ENCODE results near the gene TMEM150B. TPM values are rescaled to one million over a fixed set of nuclear protein-coding genes. Genes with fewer than 3 reads are reported as not detected.

TMEM150B gene, protein sequence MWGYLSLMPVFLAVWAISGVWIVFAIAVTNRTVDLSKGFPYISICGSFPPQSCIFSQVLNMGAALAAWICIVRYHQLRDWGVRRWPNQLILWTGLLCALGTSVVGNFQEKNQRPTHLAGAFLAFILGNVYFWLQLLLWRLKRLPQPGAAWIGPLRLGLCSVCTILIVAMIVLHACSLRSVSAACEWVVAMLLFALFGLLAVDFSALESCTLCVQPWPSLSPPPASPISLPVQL
- 1 to 10 TPM in 1 of 4 donors, not detected in 3; 1.3 TPM for total RNA-seq

DNA sequence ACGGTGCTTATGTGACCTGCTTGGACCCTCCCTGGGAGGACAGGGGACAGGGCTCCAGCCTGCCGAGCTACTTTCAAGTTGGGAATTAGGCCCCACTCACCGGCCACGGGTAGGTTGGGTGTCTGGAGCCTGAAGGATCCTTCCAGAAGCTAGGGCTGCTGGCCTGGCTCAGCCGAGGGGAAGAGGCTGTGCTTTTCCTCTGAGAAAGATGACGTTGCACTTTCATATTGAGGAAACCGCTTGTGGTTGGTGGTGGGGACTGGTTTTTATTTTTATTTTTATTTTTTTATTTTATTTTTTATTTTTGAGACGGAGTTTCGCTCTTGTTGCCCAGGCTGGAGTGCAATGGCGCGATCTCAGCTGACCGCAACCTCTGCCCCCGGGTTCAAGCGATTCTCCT, at the start of gene TMEM150B:
Gene TMEM150B, minus strand, starts transcription at position 170 of the 400 bp plus-strand sequence. CDS start 4,305 bp downstream, outside the sequence.
- WGBS, 2 donors: 73 to 77% methylated on average over 14 of the region's 14 CpGs
- no peak for TF ChIP-seq POLR2A (IDR thresholded peaks at IDR 0.05)
- TF ChIP-seq, protein P1, sequence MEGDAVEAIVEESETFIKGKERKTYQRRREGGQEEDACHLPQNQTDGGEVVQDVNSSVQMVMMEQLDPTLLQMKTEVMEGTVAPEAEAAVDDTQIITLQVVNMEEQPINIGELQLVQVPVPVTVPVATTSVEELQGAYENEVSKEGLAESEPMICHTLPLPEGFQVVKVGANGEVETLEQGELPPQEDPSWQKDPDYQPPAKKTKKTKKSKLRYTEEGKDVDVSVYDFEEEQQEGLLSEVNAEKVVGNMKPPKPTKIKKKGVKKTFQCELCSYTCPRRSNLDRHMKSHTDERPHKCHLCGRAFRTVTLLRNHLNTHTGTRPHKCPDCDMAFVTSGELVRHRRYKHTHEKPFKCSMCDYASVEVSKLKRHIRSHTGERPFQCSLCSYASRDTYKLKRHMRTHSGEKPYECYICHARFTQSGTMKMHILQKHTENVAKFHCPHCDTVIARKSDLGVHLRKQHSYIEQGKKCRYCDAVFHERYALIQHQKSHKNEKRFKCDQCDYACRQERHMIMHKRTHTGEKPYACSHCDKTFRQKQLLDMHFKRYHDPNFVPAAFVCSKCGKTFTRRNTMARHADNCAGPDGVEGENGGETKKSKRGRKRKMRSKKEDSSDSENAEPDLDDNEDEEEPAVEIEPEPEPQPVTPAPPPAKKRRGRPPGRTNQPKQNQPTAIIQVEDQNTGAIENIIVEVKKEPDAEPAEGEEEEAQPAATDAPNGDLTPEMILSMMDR (IDR thresholded peaks at IDR 0.05): no peak

DNA sequence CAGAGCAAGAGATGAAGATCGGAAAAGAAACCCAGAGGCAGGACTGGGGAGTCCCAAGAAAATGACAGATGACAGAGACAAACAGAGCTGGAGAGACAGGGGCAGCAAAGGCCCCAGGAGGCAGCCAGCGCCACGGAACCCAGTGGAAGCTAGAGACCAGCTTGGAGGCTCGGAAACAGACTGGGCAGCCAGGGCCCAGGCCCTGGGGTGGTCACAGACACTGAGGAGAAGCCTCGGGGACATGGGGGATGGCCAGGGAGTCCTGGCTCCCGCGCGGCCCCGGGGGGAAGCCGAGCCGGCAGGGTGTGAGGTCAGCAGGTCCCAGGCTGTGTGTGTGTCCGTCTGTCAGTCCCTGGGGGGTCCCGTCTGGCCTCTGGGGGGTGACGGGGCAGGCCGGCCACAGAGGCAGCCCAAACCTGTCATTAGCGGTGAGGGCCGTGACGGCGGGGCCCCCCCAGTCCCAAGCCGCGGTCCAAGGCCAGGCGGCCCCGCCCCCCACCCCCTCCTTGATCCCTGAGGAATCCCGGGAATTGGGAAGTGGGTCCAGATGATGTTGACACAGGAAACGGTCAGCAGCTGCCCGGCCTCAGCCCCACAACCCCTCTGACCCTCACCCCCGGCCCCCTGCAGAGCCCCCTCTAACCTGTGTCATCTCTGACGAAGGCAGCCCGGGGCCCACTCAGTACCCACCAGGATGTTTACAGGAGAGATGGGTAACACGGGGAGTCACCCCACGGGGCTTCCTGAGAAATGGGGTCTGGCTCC, 49.0 kb upstream of the TMEM150B start:
- peaks cover 0 to 14% of the 10 kb centered on the region in 2 donors for H3K4me1 ChIP-seq
- H3K4me3 ChIP-seq (replicated peaks in 1 of 3): no peak overlapping the region
- H3K36me3 ChIP-seq: no peaks in the 10 kb centered on the region
- intact Hi-C loops (cut with DNase I): no loop called here
- no peak overlapping the region for H3K27ac ChIP-seq
- no peak for DNase-seq
- peaks cover 41% of the 10 kb centered on the region for H3K27me3 ChIP-seq
- 10 to 11% methylated on average over 14 to 16 of the region's 31 CpGs for WGBS, 2 donors
- no peak for TF ChIP-seq POLR2A (IDR thresholded peaks at IDR 0.05)
- TF ChIP-seq, protein P1 (IDR thresholded peaks at IDR 0.05): no peak
- H3K9me3 ChIP-seq: no peaks in the 10 kb centered on the region

More for the DNA sequence above, at the start of gene TMEM150B:
- no peaks in the 10 kb centered on the region for H3K9me3 ChIP-seq
- H3K4me3 ChIP-seq (replicated peaks in 1 of 3): no peak within 1 kb of the TSS
- DNase-seq: no peak
- no peak within 1 kb of the TSS for H3K27ac ChIP-seq
- H3K4me1 ChIP-seq: no peaks in the 10 kb centered on the region
- H3K27me3 ChIP-seq: no peaks in the 10 kb centered on the region
- intact Hi-C loops (cut with DNase I): no loop called here
- H3K36me3 ChIP-seq: no peaks in the 10 kb centered on the region

DNA sequence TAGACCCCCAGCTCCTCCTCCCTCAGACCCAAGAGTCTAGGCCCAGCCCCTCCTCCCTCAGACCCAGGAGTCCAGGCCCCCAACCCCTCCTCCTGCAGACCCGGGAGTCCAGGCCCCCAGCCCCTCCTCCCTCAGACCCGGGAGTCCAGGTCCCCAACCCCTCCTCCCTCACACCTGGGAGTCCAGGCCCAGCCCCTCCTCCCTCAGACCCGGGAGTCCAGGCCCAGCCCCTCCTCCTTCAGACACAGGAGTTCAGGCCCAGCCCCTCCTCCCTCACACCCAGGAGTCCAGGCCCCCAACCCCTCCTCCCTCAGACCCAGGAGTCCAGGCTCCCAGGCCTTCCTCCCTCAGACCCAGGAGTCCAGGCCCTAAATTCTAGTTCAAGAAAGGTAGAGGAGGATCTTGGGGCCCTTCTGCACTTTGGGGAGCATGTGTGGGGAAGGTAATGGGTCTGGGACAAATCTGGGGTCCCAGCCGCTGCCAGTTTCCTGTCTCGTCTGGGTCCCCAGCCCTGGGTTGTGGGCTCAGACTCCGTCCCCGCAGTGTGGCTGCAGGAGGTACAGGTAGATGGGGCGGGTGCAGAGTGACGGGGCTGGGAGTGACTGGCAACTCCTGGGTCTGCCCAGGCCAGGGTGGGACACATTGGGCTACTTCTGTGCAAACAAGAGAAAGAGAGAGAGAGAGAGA, 48.3 kb upstream of the TMEM150B start:
- intact Hi-C loops (cut with DNase I): no loop called here
- DNase-seq: no peak
- Histone ChIP-seq H3K4me1 (peaks cover 0 to 20% of the 10 kb centered on the region in 2 donors), H3K9me3 (no peaks in the 10 kb centered on the region), H3K27me3 (peaks cover 46% of the 10 kb centered on the region), H3K27ac (no peak overlapping the region), H3K36me3 (no peaks in the 10 kb centered on the region), H3K4me3 (replicated peaks in 1 of 3) (no peak overlapping the region)
- TF ChIP-seq POLR2A (IDR thresholded peaks at IDR 0.05): no peak
- TF ChIP-seq, protein P1 (IDR thresholded peaks at IDR 0.05): no peak
- WGBS, 2 donors: 55 to 63% methylated on average over 4 to 7 of the region's 9 CpGs

DNA sequence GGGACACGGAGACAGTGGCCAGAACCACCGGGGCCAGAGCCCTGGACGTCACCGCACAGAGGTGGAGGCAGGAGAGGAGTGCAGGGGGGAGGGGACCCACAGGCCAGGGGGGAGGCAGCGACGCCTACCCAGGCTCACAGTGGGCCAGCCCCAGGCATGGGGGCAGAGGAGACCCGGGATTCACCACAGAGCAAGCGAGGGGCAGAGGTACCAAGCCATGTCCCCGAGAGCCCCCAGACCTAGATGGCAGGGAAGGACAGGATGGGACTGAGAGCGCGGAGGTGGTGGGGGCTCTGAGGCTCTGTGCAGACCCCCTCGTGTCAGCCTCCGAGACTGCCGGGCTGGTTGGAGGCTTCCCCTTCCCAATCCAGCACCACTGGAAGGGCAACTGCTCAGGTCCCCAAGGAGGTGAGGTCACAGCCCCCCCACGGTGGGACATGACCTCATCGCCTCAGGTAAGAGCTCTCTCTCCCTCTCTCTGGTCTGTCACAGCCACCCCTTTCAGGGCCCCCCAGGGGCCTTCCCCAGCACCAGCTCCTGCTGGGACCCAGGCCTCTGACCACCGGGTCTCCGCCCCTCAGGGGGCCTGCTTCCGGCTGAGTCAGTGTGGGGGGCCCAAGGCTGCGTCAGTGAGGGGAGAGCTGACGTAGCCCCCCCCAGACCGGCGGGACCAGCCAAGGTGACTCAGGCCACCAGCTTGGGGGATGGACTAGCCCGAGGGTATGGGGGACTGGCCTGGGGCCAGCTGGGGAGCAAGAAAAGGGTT, 47.4 kb upstream of the TMEM150B start:
- Histone ChIP-seq H3K27me3 (peaks cover 42% of the 10 kb centered on the region), H3K4me1 (peaks cover 0 to 20% of the 10 kb centered on the region in 2 donors), H3K36me3 (no peaks in the 10 kb centered on the region), H3K27ac (no peak overlapping the region), H3K9me3 (no peaks in the 10 kb centered on the region), H3K4me3 (replicated peaks in 1 of 3) (no peak overlapping the region)
- intact Hi-C loops (cut with DNase I): no loop called here
- 29 to 39% methylated on average over 12 to 19 of the region's 24 CpGs for WGBS, 2 donors
- no peak for TF ChIP-seq POLR2A (IDR thresholded peaks at IDR 0.05)
- TF ChIP-seq, protein P1 (IDR thresholded peaks at IDR 0.05): no peak
- DNase-seq: no peak
